Frontal cortex (tissue), 4 donors: Measurements from ENCODE around the gene NDUFA5. TPM values are rescaled to one million over a fixed set of nuclear protein-coding genes. Genes with fewer than 3 reads are reported as not detected.

ENCODE experiments used
- DNase-seq, 2 donors: peaks; one replicate each; pipeline ENCODE4 v3.0.0; 2012; ENCODE audit warnings: low spot score in 2 of 2
- FAIRE-seq: peaks from 2 replicates; lab custom pipeline; 2012; peaks lifted over from hg19 to GRCh38; lab: Jason Lieb, UNC
- total RNA-seq: library from RNA; depleted of rRNA; stranded (reverse); fragments of >200 nt; gene quantifications from one replicate; pipeline ENCODE4 v1.2.3, GENCODE V29; 2014
- donor health status: control.
- donor health status: control.
- donor health status: control.

The NDUFA5 gene
- 125 TPM for total RNA-seq

- DNase-seq (peak; percentile 73 to 77), FAIRE-seq (peak; percentile 91)
Observed at GRCh38 chr7:123557398-123558288, at the start of gene NDUFA5. Gene NDUFA5, minus strand, starts transcription at chr7:123557818. Its CDS starts 23 bp downstream, at chr7:123557795.

- DNase-seq (no peak), FAIRE-seq (no peak)
Observed at GRCh38 chr7:123604739-123605138, 47.1 kb upstream of the NDUFA5 start.

- DNase-seq (no peak), FAIRE-seq (no peak)
Observed at GRCh38 chr7:123602648-123603047, 45.0 kb upstream of the NDUFA5 start.

- FAIRE-seq (no peak), DNase-seq (no peak)
Observed at GRCh38 chr7:123601530-123601929, 43.9 kb upstream of the NDUFA5 start, which contains the start of gene ASB15. Gene ASB15, plus strand, starts transcription at chr7:123601821. Its CDS starts 12,682 bp downstream, at chr7:123614503.

- FAIRE-seq, result no peak
- no peak for DNase-seq
Observed at GRCh38 chr7:123600876-123601275, 43.3 kb upstream of the NDUFA5 start.

GRCh38 chr7:123599766-123600165, 42.1 kb upstream of the NDUFA5 start:
- DNase-seq (no peak), FAIRE-seq (no peak)

GRCh38 chr7:123598657-123599056, 41.0 kb upstream of the NDUFA5 start:
- FAIRE-seq (no peak), DNase-seq (no peak)

- FAIRE-seq (no peak), DNase-seq (no peak)
Observed at GRCh38 chr7:123594813-123595241, 37.2 kb upstream of the NDUFA5 start.

- FAIRE-seq (no peak), DNase-seq (no peak)
Observed at GRCh38 chr7:123588376-123588775, 30.8 kb upstream of the NDUFA5 start.

GRCh38 chr7:123583821-123584220, 26.2 kb upstream of the NDUFA5 start:
- no peak for FAIRE-seq

GRCh38 chr7:123581162-123581459, 23.5 kb upstream of the NDUFA5 start:
- DNase-seq (no peak), FAIRE-seq (no peak)

More at GRCh38 chr7:123583821-123584220, 26.2 kb upstream of the NDUFA5 start:
- DNase-seq, result no peak

- DNase-seq, result no peak
- FAIRE-seq, result no peak
Observed at GRCh38 chr7:123580406-123581161, 23.0 kb upstream of the NDUFA5 start.

GRCh38 chr7:123579416-123579815, 21.8 kb upstream of the NDUFA5 start:
- no peak for FAIRE-seq
- no peak for DNase-seq

- FAIRE-seq, result no peak
- DNase-seq, result no peak
Observed at GRCh38 chr7:123573896-123574467, 16.4 kb upstream of the NDUFA5 start.

GRCh38 chr7:123573341-123573740, 15.7 kb upstream of the NDUFA5 start:
- FAIRE-seq, result no peak

GRCh38 chr7:123571684-123572083, 14.1 kb upstream of the NDUFA5 start:
- no peak for FAIRE-seq
- no peak for DNase-seq

More at GRCh38 chr7:123573341-123573740, 15.7 kb upstream of the NDUFA5 start:
- no peak for DNase-seq

- DNase-seq, result no peak
- no peak for FAIRE-seq
Observed at GRCh38 chr7:123571187-123571586, 13.6 kb upstream of the NDUFA5 start.

GRCh38 chr7:123570390-123571182, 13.0 kb upstream of the NDUFA5 start:
- no peak for DNase-seq
- no peak for FAIRE-seq

GRCh38 chr7:123569352-123570010, 11.9 kb upstream of the NDUFA5 start:
- DNase-seq (no peak), FAIRE-seq (no peak)
